ENCODE measurements around the gene ICAM3.

Gene ICAM3

GRCh38 chr19:10295847-10296591 lies 43.4 kb downstream of the ICAM3 start:
- ATAC-seq (replicated peaks), result no peak
- peaks cover 18 to 38% of the 10 kb centered on the region in 2 donors for H3K27me3 Mint-ChIP-seq
- no peaks in the 10 kb centered on the region for H3K9me3 Mint-ChIP-seq
- H3K36me3 Mint-ChIP-seq (ENCODE audit: insufficient read depth), result peaks cover 18% of the 10 kb centered on the region
- no peak for DNase-seq
- peaks cover 26 to 32% of the 10 kb centered on the region in 2 donors for H3K4me1 Mint-ChIP-seq (ENCODE audit: low read depth in 2 of 2)
- peak overlapping the region; percentile 81 to 96 for H3K4me3 Mint-ChIP-seq
- H3K27ac Mint-ChIP-seq, result peak overlapping the region; percentile 52 to 65

- ATAC-seq (replicated peaks) (peak; percentile 73), DNase-seq (peak; percentile 68 to 74 (median 72))
- peak overlapping the region; percentile 52 to 65 for H3K27ac Mint-ChIP-seq
- peaks cover 33 to 38% of the 10 kb centered on the region in 2 donors for H3K4me1 Mint-ChIP-seq (ENCODE audit: low read depth in 2 of 2)
- peak overlapping the region; percentile 81 to 96 for H3K4me3 Mint-ChIP-seq
- H3K27me3 Mint-ChIP-seq, result peaks cover 25 to 45% of the 10 kb centered on the region in 2 donors
- no peaks in the 10 kb centered on the region for H3K9me3 Mint-ChIP-seq
- peaks cover 25% of the 10 kb centered on the region for H3K36me3 Mint-ChIP-seq (ENCODE audit: insufficient read depth)
Observed at GRCh38 chr19:10295305-10295846, 44.0 kb downstream of the ICAM3 start.

GRCh38 chr19:10294368-10294697 lies 45.1 kb downstream of the ICAM3 start:
- ATAC-seq (replicated peaks) (no peak), DNase-seq (no peak)
- H3K4me3 Mint-ChIP-seq, result peak overlapping the region; percentile 81 to 96
- H3K27ac Mint-ChIP-seq, result peak overlapping the region in 1 of 2 donors; percentile 46
- peaks cover 25% of the 10 kb centered on the region for H3K36me3 Mint-ChIP-seq (ENCODE audit: insufficient read depth)
- no peaks in the 10 kb centered on the region for H3K9me3 Mint-ChIP-seq
- peaks cover 29 to 55% of the 10 kb centered on the region in 2 donors for H3K27me3 Mint-ChIP-seq
- H3K4me1 Mint-ChIP-seq (ENCODE audit: low read depth in 2 of 2), result peaks cover 38 to 43% of the 10 kb centered on the region in 2 donors

GRCh38 chr19:10293637-10294367 lies 45.6 kb downstream of the ICAM3 start:
- Mint-ChIP-seq H3K9me3 (no peaks in the 10 kb centered on the region), H3K27me3 (peaks cover 29 to 60% of the 10 kb centered on the region in 2 donors), H3K4me1 (ENCODE audit: low read depth in 2 of 2) (peaks cover 43 to 48% of the 10 kb centered on the region in 2 donors), H3K36me3 (ENCODE audit: insufficient read depth) (peaks cover 25% of the 10 kb centered on the region), H3K27ac (peak overlapping the region in 1 of 2 donors; percentile 46), H3K4me3 (peak overlapping the region; percentile 89 to 96)
- DNase-seq (no peak), ATAC-seq (replicated peaks) (no peak)

- DNase-seq, result no peak
- peak overlapping the region; percentile 89 to 96 for H3K4me3 Mint-ChIP-seq
- peak overlapping the region; percentile 53 to 60 for H3K27ac Mint-ChIP-seq
- H3K36me3 Mint-ChIP-seq (ENCODE audit: insufficient read depth), result peaks cover 28% of the 10 kb centered on the region
- ATAC-seq (replicated peaks), result no peak
- H3K4me1 Mint-ChIP-seq (ENCODE audit: low read depth in 2 of 2), result peaks cover 48 to 53% of the 10 kb centered on the region in 2 donors
- H3K9me3 Mint-ChIP-seq, result no peaks in the 10 kb centered on the region
- H3K27me3 Mint-ChIP-seq, result peaks cover 29 to 68% of the 10 kb centered on the region in 2 donors
Observed at GRCh38 chr19:10292789-10293636, 46.4 kb downstream of the ICAM3 start.

- ATAC-seq (replicated peaks) (peak; percentile 25), DNase-seq (peak; percentile 61 to 68 (median 63))
- H3K9me3 Mint-ChIP-seq, result no peaks in the 10 kb centered on the region
- H3K27me3 Mint-ChIP-seq, result peaks cover 29 to 74% of the 10 kb centered on the region in 2 donors
- peaks cover 51 to 59% of the 10 kb centered on the region in 2 donors for H3K4me1 Mint-ChIP-seq (ENCODE audit: low read depth in 2 of 2)
- peak overlapping the region; percentile 53 to 72 for H3K27ac Mint-ChIP-seq
- peaks cover 33% of the 10 kb centered on the region for H3K36me3 Mint-ChIP-seq (ENCODE audit: insufficient read depth)
- peak overlapping the region; percentile 89 to 96 for H3K4me3 Mint-ChIP-seq
Observed at GRCh38 chr19:10292206-10292788, 47.1 kb downstream of the ICAM3 start.

GRCh38 chr19:10291554-10292205 lies 47.7 kb downstream of the ICAM3 start:
- peaks cover 29 to 74% of the 10 kb centered on the region in 2 donors for H3K27me3 Mint-ChIP-seq
- H3K36me3 Mint-ChIP-seq (ENCODE audit: insufficient read depth), result peaks cover 36% of the 10 kb centered on the region
- ATAC-seq (replicated peaks) (no peak), DNase-seq (peak in 1 of 3 experiments; percentile 27)
- H3K4me3 Mint-ChIP-seq, result peak overlapping the region; percentile 89 to 96
- H3K27ac Mint-ChIP-seq, result peak overlapping the region; percentile 53 to 72
- H3K4me1 Mint-ChIP-seq (ENCODE audit: low read depth in 2 of 2), result peaks cover 51 to 61% of the 10 kb centered on the region in 2 donors
- H3K9me3 Mint-ChIP-seq, result no peaks in the 10 kb centered on the region

GRCh38 chr19:10290876-10291553 lies 48.4 kb downstream of the ICAM3 start:
- Mint-ChIP-seq H3K27ac (peak overlapping the region; percentile 55 to 66), H3K27me3 (peaks cover 29 to 74% of the 10 kb centered on the region in 2 donors), H3K9me3 (no peaks in the 10 kb centered on the region), H3K4me3 (peak overlapping the region; percentile 89 to 96), H3K4me1 (ENCODE audit: low read depth in 2 of 2) (peaks cover 54 to 64% of the 10 kb centered on the region in 2 donors), H3K36me3 (ENCODE audit: insufficient read depth) (peaks cover 42% of the 10 kb centered on the region)
- peak; percentile 39 to 53 (median 47) for DNase-seq
- peak; percentile 28 for ATAC-seq (replicated peaks)

GRCh38 chr19:10290357-10290875 lies 49.0 kb downstream of the ICAM3 start:
- DNase-seq, result no peak
- H3K27ac Mint-ChIP-seq, result peak overlapping the region; percentile 55 to 66

GRCh38 chr19:10289836-10290356 lies 49.5 kb downstream of the ICAM3 start, which contains the start of gene ICAM5:
ICAM5 (plus strand) TSS chr19:10289952; CDS start chr19:10290044, 92 bp downstream.
- Mint-ChIP-seq H3K27me3 (peaks cover 29 to 74% of the 10 kb centered on the region in 2 donors), H3K27ac (peak within 1 kb of the TSS; percentile 55 to 66), H3K9me3 (no peaks in the 10 kb centered on the region), H3K4me1 (ENCODE audit: low read depth in 2 of 2) (peaks cover 49 to 60% of the 10 kb centered on the region in 2 donors), H3K4me3 (peak within 1 kb of the TSS; percentile 89 to 96), H3K36me3 (ENCODE audit: insufficient read depth) (peaks cover 53% of the 10 kb centered on the region)
- DNase-seq, result no peak
- ATAC-seq (replicated peaks), result peak; percentile 16

More at GRCh38 chr19:10290357-10290875, 49.0 kb downstream of the ICAM3 start:
- no peak for ATAC-seq (replicated peaks)
- peaks cover 29 to 74% of the 10 kb centered on the region in 2 donors for H3K27me3 Mint-ChIP-seq
- peaks cover 50 to 59% of the 10 kb centered on the region in 2 donors for H3K4me1 Mint-ChIP-seq (ENCODE audit: low read depth in 2 of 2)
- peak overlapping the region; percentile 89 to 96 for H3K4me3 Mint-ChIP-seq
- no peaks in the 10 kb centered on the region for H3K9me3 Mint-ChIP-seq
- peaks cover 48% of the 10 kb centered on the region for H3K36me3 Mint-ChIP-seq (ENCODE audit: insufficient read depth)

GRCh38 chr19:10289167-10289835 lies 50.1 kb downstream of the ICAM3 start:
- H3K27me3 Mint-ChIP-seq, result peaks cover 29 to 68% of the 10 kb centered on the region in 2 donors
- no peaks in the 10 kb centered on the region for H3K9me3 Mint-ChIP-seq
- H3K27ac Mint-ChIP-seq, result peak overlapping the region; percentile 8 to 49
- DNase-seq, result peak; percentile 68 to 70 (median 69)
- H3K36me3 Mint-ChIP-seq (ENCODE audit: insufficient read depth), result peaks cover 58% of the 10 kb centered on the region
- H3K4me1 Mint-ChIP-seq (ENCODE audit: low read depth in 2 of 2), result peaks cover 49 to 59% of the 10 kb centered on the region in 2 donors
- ATAC-seq (replicated peaks), result peak; percentile 74
- peak overlapping the region; percentile 89 to 96 for H3K4me3 Mint-ChIP-seq
